Stomach (tissue), 9 donors: Measurements from ENCODE around the gene ZNF212. TPM values are rescaled to one million over a fixed set of nuclear protein-coding genes. Genes with fewer than 3 reads are reported as not detected.
A peak's percentile ranks its signal among the peaks of the same experiment; 100 is the strongest.

Experiments
- DNase-seq, 2 donors: peaks; one replicate each; pipeline versions ENCODE4 v3.0.0 to v3.0.0-alpha.2; 2013 to 2019
- H3K27ac ChIP-seq, 5 donors: fragments of 200-600 bp in 4 of 5; sonication (generic) in 4 of 5; one replicate each; pipeline ENCODE4 v1.5.1; 2013 to 2019; ENCODE audit warnings: mild to moderate bottlenecking in 1 of 5, moderate library complexity in 1 of 5
- H3K27me3 ChIP-seq, 3 donors: fragments of 200-600 bp; sonication (generic); one replicate each; pipeline ENCODE4 v1.5.1; 2017 to 2019; ENCODE audit warnings: mixed run types in 1 of 3
- H3K36me3 ChIP-seq, 4 donors: fragments of 200-600 bp; sonication (generic); 1 replicate in 3 of 4; 2 replicates in 1 of 4; pipeline ENCODE4 v1.5.1; 2016 to 2019
- H3K4me1 ChIP-seq, 4 donors: fragments of 200-600 bp; sonication (generic); one replicate each; pipeline ENCODE4 v1.5.1; 2016 to 2019
- H3K4me3 ChIP-seq, 4 donors: fragments of 200-600 bp; sonication (generic) in 3 of 4; one replicate each; pipeline ENCODE4 v1.5.1; 2016 to 2019; ENCODE audit warnings: mild to moderate bottlenecking in 1 of 4
- H3K9me3 ChIP-seq, 4 donors: fragments of 200-600 bp; sonication (generic); one replicate each; pipeline ENCODE4 v1.5.1; 2016 to 2019
- EP300 ChIP-seq: sonication (generic); formaldehyde crosslinking; IDR thresholded peaks from one replicate; pipeline ENCODE4 v1.6.1; 2017; ENCODE audit warnings: antibody characterized with exemption
- POLR2A ChIP-seq, 4 donors: fragments of 450-650 bp; IDR thresholded peaks; one replicate each; pipeline ENCODE4 v1.6.1; 2016; ENCODE audit warnings: antibody characterized with exemption in 4 of 4, control low read depth in 2 of 4, mild to moderate bottlenecking in 1 of 4, moderate library complexity in 1 of 4
- POLR2AphosphoS5 ChIP-seq, 3 donors: sonication (generic); formaldehyde crosslinking; IDR thresholded peaks; one replicate each; pipeline ENCODE4 v1.6.1; 2016; ENCODE audit warnings: antibody characterized with exemption in 3 of 3
- WGBS, 5 donors: extraction: QIAGEN DNeasy Blood & Tissue Kit in 3 of 5; methylation state at CpG; one replicate each; pipeline versions ENCODE4 v1.1.5 to v1.1.7; 2013 to 2018; 5-methylcytosine and 5-hydroxymethylcytosine counted together
- intact Hi-C: fragments of 100-400 bp; cut with DNase I; formaldehyde crosslinking; loops from one replicate; pipeline ENCODE4 v1.15.1; 2023; ENCODE audit warnings: low total_unique reads
- polyA plus RNA-seq, 3 donors: library from polyadenylated mRNA; stranded (reverse); fragments of 200-250 nt; gene quantifications; one replicate each; pipeline ENCODE4 v1.2.3, GENCODE V29; 2013
- total RNA-seq, 5 donors: library from RNA; depleted of rRNA; stranded (reverse); fragments of >200 nt; gene quantifications; one replicate each; pipeline versions ENCODE4 v1.1.0 to v1.2.3, GENCODE V29; 2014 to 2016
- TF ChIP-seq, protein P1 (sequence below), 7 experiments: fragments of 450-650 bp in 4 of 7; fragments of 200-600 bp in 3 of 7; sonication (generic) in 3 of 7; IDR thresholded peaks; one replicate each; pipeline ENCODE4 v1.5.1; 2016 to 2019; ENCODE audit warnings: antibody characterized with exemption in 7 of 7, control low read depth in 2 of 7, mild to moderate bottlenecking in 1 of 7
- donor health status: healthy with polysubstance abuse.
- donor health status: Bipolar disorder and iron deficiency.
- donor health status: healthy.

ZNF212 gene
- total and polyA plus RNA-seq, 8 donors, result 2.9 to 42.9 (median 6.4) TPM

DNA sequence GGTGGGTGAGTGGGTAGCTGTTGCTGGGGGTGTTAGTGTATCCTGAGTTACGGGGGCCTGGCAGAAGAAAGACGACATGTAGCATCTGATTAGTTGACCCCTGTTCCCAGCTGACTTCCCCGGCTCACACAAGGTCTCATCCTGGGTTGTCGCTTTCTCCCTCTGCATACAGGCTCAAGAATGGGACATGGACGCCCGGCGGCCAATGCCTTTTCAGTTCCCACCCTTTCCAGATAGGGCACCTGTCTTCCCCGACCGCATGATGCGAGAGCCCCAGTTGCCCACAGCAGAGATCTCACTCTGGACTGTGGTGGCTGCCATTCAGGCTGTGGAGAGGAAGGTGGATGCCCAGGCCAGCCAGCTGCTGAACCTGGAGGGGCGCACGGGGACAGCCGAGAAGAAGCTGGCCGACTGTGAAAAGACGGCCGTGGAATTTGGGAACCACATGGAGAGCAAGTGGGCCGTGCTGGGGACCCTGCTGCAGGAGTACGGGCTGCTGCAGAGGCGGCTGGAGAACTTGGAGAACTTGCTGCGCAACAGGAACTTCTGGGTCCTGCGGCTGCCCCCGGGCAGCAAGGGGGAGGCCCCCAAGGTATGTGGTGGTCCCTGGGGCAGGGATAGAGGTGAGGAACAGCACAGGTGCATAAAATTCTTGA lies 41.2 kb upstream of the ZNF212 start:
- Histone ChIP-seq H3K27me3 (no peaks in the 10 kb centered on the region), H3K4me3 (no peak overlapping the region), H3K27ac (no peak overlapping the region), H3K4me1 (peaks cover 17 to 39% (median 27%) of the 10 kb centered on the region in 4 donors), H3K36me3 (peaks cover 51 to 54% (median 52%) of the 10 kb centered on the region in 4 donors), H3K9me3 (no peaks in the 10 kb centered on the region)
- TF ChIP-seq, protein P1, sequence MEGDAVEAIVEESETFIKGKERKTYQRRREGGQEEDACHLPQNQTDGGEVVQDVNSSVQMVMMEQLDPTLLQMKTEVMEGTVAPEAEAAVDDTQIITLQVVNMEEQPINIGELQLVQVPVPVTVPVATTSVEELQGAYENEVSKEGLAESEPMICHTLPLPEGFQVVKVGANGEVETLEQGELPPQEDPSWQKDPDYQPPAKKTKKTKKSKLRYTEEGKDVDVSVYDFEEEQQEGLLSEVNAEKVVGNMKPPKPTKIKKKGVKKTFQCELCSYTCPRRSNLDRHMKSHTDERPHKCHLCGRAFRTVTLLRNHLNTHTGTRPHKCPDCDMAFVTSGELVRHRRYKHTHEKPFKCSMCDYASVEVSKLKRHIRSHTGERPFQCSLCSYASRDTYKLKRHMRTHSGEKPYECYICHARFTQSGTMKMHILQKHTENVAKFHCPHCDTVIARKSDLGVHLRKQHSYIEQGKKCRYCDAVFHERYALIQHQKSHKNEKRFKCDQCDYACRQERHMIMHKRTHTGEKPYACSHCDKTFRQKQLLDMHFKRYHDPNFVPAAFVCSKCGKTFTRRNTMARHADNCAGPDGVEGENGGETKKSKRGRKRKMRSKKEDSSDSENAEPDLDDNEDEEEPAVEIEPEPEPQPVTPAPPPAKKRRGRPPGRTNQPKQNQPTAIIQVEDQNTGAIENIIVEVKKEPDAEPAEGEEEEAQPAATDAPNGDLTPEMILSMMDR (IDR thresholded peaks at IDR 0.05), result no peak
- TF ChIP-seq POLR2AphosphoS5 (IDR thresholded peaks at IDR 0.05) (no peak), POLR2A (IDR thresholded peaks at IDR 0.05) (no peak), EP300 (no peak)
- no peak for DNase-seq
- 86 to 96% (median 92%) methylated on average over 22 of the region's 22 CpGs for WGBS, 5 donors
- intact Hi-C loops, result no loop called here

DNA sequence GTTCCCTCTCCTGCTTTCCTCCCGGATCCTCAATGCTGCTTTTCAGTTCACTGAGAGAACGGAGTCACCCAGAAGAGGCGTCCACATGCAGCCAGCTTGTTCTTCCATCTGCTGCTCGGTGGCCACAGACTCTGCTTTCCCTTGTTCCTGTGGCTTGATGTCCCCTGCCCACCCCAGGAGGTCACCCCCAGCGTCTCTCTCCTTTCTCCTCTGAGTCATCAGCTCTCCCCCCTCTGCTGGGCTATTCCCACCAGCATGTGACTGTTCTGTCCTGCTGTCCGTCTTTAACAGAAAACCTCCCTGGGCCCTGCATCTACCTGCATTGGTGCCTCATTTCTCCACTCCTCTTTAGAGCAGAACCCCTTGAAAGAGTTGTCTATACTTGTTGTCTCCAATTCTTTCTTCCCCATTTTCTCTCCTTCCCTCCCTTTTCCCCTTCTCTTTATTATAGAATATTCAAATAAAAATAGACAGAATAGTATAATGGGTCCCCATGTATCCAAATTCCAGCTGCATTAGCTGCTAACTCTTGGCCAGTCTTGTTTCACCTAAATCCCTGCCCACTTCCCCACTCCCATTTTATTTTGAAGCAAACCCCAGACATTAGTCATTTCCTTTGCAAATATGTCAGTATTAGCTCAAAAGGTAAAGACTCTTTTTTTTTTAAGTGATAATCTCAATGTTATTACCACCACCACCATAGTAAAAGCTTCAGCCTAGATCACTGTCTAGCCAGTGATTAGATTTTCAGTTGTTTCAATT lies 40.0 kb upstream of the ZNF212 start:
- 92 to 96% (median 95%) methylated on average over 6 of the region's 6 CpGs for WGBS, 5 donors
- Histone ChIP-seq H3K9me3 (no peaks in the 10 kb centered on the region), H3K36me3 (peaks cover 55 to 66% (median 63%) of the 10 kb centered on the region in 4 donors), H3K4me1 (peaks cover 17 to 42% (median 27%) of the 10 kb centered on the region in 4 donors), H3K27me3 (no peaks in the 10 kb centered on the region), H3K4me3 (no peak overlapping the region), H3K27ac (no peak overlapping the region)
- intact Hi-C loops, result no loop called here
- DNase-seq, result no peak
- TF ChIP-seq, protein P1 (IDR thresholded peaks at IDR 0.05), result no peak
- TF ChIP-seq POLR2AphosphoS5 (IDR thresholded peaks at IDR 0.05), result no peak
- no peak for TF ChIP-seq EP300
- TF ChIP-seq POLR2A (IDR thresholded peaks at IDR 0.05), result no peak

DNA sequence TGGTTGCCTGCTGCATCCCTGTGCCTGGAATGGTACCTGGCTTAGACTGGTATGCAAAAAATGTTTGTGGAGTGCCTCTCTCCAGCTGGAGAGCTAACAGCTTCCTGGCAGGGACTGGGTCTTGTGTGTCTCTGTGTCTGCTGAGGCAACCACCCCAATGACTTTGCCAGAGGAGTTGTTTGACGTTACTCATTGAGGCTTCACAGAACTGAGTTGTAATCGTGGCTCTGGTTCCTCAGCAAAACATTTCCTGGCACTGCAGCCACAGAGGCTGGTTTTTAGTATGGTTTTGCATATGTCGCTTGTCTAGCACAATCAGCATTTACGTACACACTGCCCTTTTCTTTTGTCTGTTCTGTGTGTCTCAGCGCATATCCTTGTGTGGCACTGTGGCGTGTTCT lies 36.6 kb upstream of the ZNF212 start:
- H3K36me3 ChIP-seq, result peaks cover 76 to 98% (median 96%) of the 10 kb centered on the region in 4 donors
- no peaks in the 10 kb centered on the region for H3K9me3 ChIP-seq
- DNase-seq, result no peak
- intact Hi-C loops, result no loop called here
- H3K4me1 ChIP-seq, result peaks cover 0 to 31% (median 15%) of the 10 kb centered on the region in 4 donors
- TF ChIP-seq EP300, result no peak
- TF ChIP-seq POLR2AphosphoS5 (IDR thresholded peaks at IDR 0.05), result peak in 1 of 3 donors; percentile 11
- H3K27me3 ChIP-seq, result no peaks in the 10 kb centered on the region
- H3K4me3 ChIP-seq, result no peak overlapping the region
- H3K27ac ChIP-seq, result peak overlapping the region in 1 of 5 donors; percentile 42
- 81 to 89% (median 85%) methylated on average over 6 of the region's 6 CpGs for WGBS, 5 donors

DNA sequence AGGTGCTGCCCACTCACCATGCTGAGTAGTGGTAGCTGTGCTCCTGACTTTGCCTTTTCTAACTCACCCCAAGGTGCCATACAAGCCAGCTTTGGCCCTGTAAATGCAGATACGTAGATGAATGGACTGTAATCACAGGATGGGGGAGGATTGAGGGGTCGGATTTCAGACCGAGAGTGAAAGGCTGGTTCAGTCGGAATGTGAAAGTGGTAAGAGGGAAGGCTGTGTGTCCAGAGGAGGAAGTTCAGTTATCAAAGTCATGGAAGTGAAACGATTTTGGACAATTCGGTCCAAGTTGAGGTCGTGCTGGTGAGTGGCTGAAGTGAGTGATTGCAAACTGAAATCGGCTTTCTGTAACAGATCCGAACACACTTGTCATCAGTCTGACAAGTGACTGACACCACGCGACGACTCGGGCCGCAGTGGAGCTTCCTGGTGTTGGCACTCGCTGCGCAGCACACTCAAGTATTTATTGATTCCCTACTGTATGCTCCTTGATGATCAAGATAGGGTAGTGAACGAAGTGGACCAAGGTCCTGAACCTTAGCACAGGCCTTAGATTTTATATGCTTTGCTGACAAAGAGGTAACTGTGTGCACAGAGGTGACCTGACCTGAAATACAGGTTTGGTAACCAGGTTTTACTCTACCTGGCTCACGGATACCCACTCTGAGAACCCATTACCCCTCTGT lies 33.6 kb upstream of the ZNF212 start:
- peaks cover 68 to 100% (median 97%) of the 10 kb centered on the region in 4 donors for H3K36me3 ChIP-seq
- peaks cover 0 to 24% (median 12%) of the 10 kb centered on the region in 4 donors for H3K4me1 ChIP-seq
- peak overlapping the region in 1 of 5 donors; percentile 20 for H3K27ac ChIP-seq
- TF ChIP-seq POLR2A (IDR thresholded peaks at IDR 0.05), result no peak
- TF ChIP-seq EP300, result no peak
- TF ChIP-seq POLR2AphosphoS5 (IDR thresholded peaks at IDR 0.05), result no peak
- TF ChIP-seq, protein P1 (IDR thresholded peaks at IDR 0.05), result no peak
- intact Hi-C loops, result no loop called here
- no peak overlapping the region for H3K4me3 ChIP-seq
- H3K27me3 ChIP-seq, result no peaks in the 10 kb centered on the region
- no peaks in the 10 kb centered on the region for H3K9me3 ChIP-seq
- WGBS, 5 donors, result 30 to 60% (median 46%) methylated on average over 18 of the region's 18 CpGs
- DNase-seq, result peak in 1 of 2 donors; percentile 77
